CD14-positive monocyte (primary cell): ENCODE results near the gene MACROD1. TPM values are rescaled to one million over a fixed set of nuclear protein-coding genes. Genes with fewer than 3 reads are reported as not detected.

Experiments
- DNase-seq, 3 donors: peaks; one replicate each; pipeline ENCODE4 v3.0.0-alpha.2; 2011 to 2022
- H2AFZ ChIP-seq: 2 replicates; pipeline ENCODE4 v1.6.0; 2012; ENCODE audit warnings: mild to moderate bottlenecking, low read depth, low read length, inconsistent platforms; ENCODE audit not compliant: insufficient read depth, poor library complexity, severe bottlenecking
- H3K27ac ChIP-seq, 2 donors: 1 replicate in 1 of 2; 2 replicates in 1 of 2; pipeline ENCODE4 v1.5.1; 2012 to 2013; ENCODE audit warnings: low read length in 2 of 2, control low read depth in 1 of 2, inconsistent platforms in 1 of 2, low read depth in 1 of 2, mild to moderate bottlenecking in 1 of 2
- H3K27me3 ChIP-seq, 2 donors: one replicate each; pipeline versions ENCODE4 v1.6.0 to v1.6.1; 2011 to 2013; ENCODE audit warnings: low read length in 2 of 2; ENCODE audit not compliant: control insufficient read depth in 2 of 2, insufficient read depth in 2 of 2
- H3K36me3 ChIP-seq, 2 donors: replicated peaks in 1 of 2; 1 replicate in 1 of 2; 2 replicates in 1 of 2; pipeline versions ENCODE4 v1.5.1 to v1.6.1; 2012 to 2013; ENCODE audit warnings: low read length in 2 of 2, control low read depth in 1 of 2, inconsistent platforms in 1 of 2, mild to moderate bottlenecking in 1 of 2; ENCODE audit not compliant: insufficient read depth in 2 of 2, control insufficient read depth in 1 of 2
- H3K4me1 ChIP-seq, 2 donors: 1 replicate in 1 of 2; 2 replicates in 1 of 2; pipeline versions ENCODE4 v1.5.1 to v1.6.1; 2012 to 2013; ENCODE audit warnings: low read length in 2 of 2, control low read depth in 1 of 2, inconsistent platforms in 1 of 2, mild to moderate bottlenecking in 1 of 2, moderate library complexity in 1 of 2; ENCODE audit not compliant: insufficient read depth in 2 of 2, control insufficient read depth in 1 of 2
- H3K4me2 ChIP-seq: replicated peaks from 2 replicates; pipeline ENCODE3; 2012; ENCODE audit warnings: low read length, moderate library complexity, mild to moderate bottlenecking; ENCODE audit not compliant: poor library complexity, severe bottlenecking; ENCODE audit errors: extremely low read depth
- H3K4me3 ChIP-seq, 3 experiments: fragments of 200-600 bp in 1 of 3; sonication (generic) in 1 of 3; replicated peaks in 1 of 3; 1 replicate in 2 of 3; 2 replicates in 1 of 3; pipeline ENCODE4 v1.5.1; 2011 to 2013; ENCODE audit warnings: low read length in 3 of 3, mild to moderate bottlenecking in 3 of 3, control low read depth in 2 of 3, low read depth in 2 of 3, inconsistent platforms in 1 of 3, moderate library complexity in 1 of 3
- H3K79me2 ChIP-seq: 2 replicates; pipeline ENCODE4 v1.6.0; 2012; ENCODE audit warnings: mild to moderate bottlenecking, control low read depth, inconsistent platforms, low read length, moderate library complexity; ENCODE audit not compliant: insufficient read depth
- H3K9ac ChIP-seq: 2 replicates; pipeline ENCODE4 v1.6.0; 2017; ENCODE audit warnings: low read length, mild to moderate bottlenecking; ENCODE audit not compliant: insufficient read depth, poor library complexity, severe bottlenecking
- H3K9me3 ChIP-seq, 2 donors: replicated peaks in 1 of 2; 1 replicate in 1 of 2; 2 replicates in 1 of 2; pipeline versions ENCODE4 v1.5.1 to v1.6.1; 2012 to 2013; ENCODE audit warnings: low read length in 2 of 2, control low read depth in 1 of 2; ENCODE audit not compliant: control insufficient read depth in 1 of 2, insufficient read depth in 1 of 2
- H4K20me1 ChIP-seq: 2 replicates; pipeline ENCODE4 v1.6.0; 2012; ENCODE audit warnings: mild to moderate bottlenecking, low read length, control low read depth, moderate library complexity; ENCODE audit not compliant: insufficient read depth
- H3K27ac Mint-ChIP-seq, 7 donors: one replicate each; pipeline ENCODE4 v1.8.0; 2020; ENCODE audit warnings: mild to moderate bottlenecking in 7 of 7, mixed read lengths in 7 of 7, moderate library complexity in 6 of 7, inconsistent platforms in 2 of 7
- H3K27me3 Mint-ChIP-seq, 3 donors: one replicate each; pipeline ENCODE4 v1.8.0; 2021 to 2022; ENCODE audit warnings: low read depth in 3 of 3, mild to moderate bottlenecking in 3 of 3, mixed read lengths in 3 of 3, moderate library complexity in 3 of 3, inconsistent platforms in 1 of 3
- H3K36me3 Mint-ChIP-seq, 2 donors: one replicate each; pipeline ENCODE4 v1.8.0; 2020; ENCODE audit warnings: mixed read lengths in 2 of 2, inconsistent platforms in 1 of 2, mild to moderate bottlenecking in 1 of 2
- H3K4me1 Mint-ChIP-seq: one replicate; pipeline ENCODE4 v1.8.0; 2020; ENCODE audit warnings: mild to moderate bottlenecking, mixed read lengths
- H3K4me3 Mint-ChIP-seq, 2 donors: one replicate each; pipeline ENCODE4 v1.8.0; 2020; ENCODE audit warnings: mild to moderate bottlenecking in 2 of 2, mixed read lengths in 2 of 2, moderate library complexity in 1 of 2
- H3K9me3 Mint-ChIP-seq, 7 donors: one replicate each; pipeline ENCODE4 v1.8.0; 2020 to 2022; ENCODE audit warnings: mixed read lengths in 7 of 7, mild to moderate bottlenecking in 6 of 7, moderate library complexity in 6 of 7, inconsistent platforms in 2 of 7
- WGBS: methylation state at CpG from one replicate; pipeline ENCODE4 v1.1.5; 2013; ENCODE audit warnings: missing lambda C conversion rate; ENCODE audit not compliant: insufficient coverage; 5-methylcytosine and 5-hydroxymethylcytosine counted together
- intact Hi-C, 2 donors: fragments of 100-400 bp; cut with micrococcal nuclease; formaldehyde crosslinking; loops; one replicate each; pipeline versions ENCODE4 v1.15.0 to v1.15.1; 2023
- polyA plus RNA-seq, 3 donors: library from polyadenylated mRNA; depleted of rRNA in 1 of 3; unstranded in 2 of 3; stranded (reverse) in 1 of 3; fragments of 300-500 nt in 2 of 3; fragments of >200 nt in 1 of 3; fragmentation: Illumina TruSeq in 2 of 3; gene quantifications; 1 replicate in 2 of 3; 2 replicates in 1 of 3; pipeline ENCODE4 v1.2.3, GENCODE V29; 2012 to 2021
- TF ChIP-seq, protein P1 (sequence below): fragments of 200-600 bp; IDR thresholded peaks from one replicate; pipeline ENCODE4 v1.8.0; 2022; ENCODE audit warnings: antibody characterized with exemption, mild to moderate bottlenecking

Gene MACROD1
- polyA plus RNA-seq, 3 donors = 1.5 to 2.4 (median 2.2) TPM

DNA sequence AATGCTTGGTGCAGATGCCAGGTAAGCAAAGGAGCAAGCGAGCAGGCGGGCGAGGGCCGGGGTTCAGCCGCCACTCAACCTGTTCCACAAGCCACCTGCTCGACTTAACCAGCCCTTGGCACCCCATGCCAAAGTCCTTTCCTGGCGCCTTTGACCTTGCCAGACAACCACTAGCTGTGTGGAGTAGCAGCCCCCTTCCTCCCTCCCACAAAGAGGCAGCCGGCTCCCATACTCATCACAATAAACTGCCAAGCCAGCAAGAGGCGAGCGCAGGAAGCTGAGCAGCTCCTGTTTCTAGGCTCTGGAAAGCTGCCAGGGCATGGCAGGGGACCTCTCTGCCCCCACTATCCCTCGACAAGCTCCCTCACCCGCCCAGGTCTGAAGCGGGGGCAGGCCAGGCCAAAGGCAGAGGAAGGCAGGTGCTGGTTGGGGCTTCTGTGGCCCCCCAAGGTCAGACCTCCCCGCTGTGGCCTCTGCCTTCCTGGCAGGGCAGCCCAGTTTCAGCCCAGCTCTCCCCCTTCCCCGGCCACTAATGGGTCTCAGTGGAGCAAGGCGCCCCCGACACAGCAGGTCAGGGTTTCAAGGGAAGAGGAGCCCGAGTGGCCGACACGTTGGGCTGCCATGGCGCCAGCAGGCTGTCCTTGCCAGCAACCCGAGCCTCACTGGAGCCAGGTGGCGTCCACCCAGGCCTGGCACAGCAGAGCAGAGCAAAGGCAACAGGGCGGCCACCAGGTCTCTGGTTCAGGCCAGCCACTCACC is 15.3 kb downstream of the MACROD1 start:
- Mint-ChIP-seq H3K27ac (no peak overlapping the region), H3K4me1 (peaks cover 8% of the 10 kb centered on the region), H3K36me3 (no peaks in the 10 kb centered on the region), H3K4me3 (no peak overlapping the region), H3K9me3 (no peaks in the 10 kb centered on the region), H3K27me3 (peaks cover 1 to 11% (median 3%) of the 10 kb centered on the region in 3 donors)
- Histone ChIP-seq H3K27me3 (no peaks in the 10 kb centered on the region), H3K36me3 (no peaks in the 10 kb centered on the region), H2AFZ (no peak overlapping the region), H3K27ac (no peak overlapping the region), H3K79me2 (no peaks in the 10 kb centered on the region), H3K4me1 (peaks cover 0 to 6% of the 10 kb centered on the region in 2 donors), H3K4me2 (no peak overlapping the region), H3K9ac (no peak overlapping the region), H4K20me1 (no peaks in the 10 kb centered on the region), H3K4me3 (no peak overlapping the region), H3K9me3 (no peaks in the 10 kb centered on the region)
- TF ChIP-seq, protein P1, sequence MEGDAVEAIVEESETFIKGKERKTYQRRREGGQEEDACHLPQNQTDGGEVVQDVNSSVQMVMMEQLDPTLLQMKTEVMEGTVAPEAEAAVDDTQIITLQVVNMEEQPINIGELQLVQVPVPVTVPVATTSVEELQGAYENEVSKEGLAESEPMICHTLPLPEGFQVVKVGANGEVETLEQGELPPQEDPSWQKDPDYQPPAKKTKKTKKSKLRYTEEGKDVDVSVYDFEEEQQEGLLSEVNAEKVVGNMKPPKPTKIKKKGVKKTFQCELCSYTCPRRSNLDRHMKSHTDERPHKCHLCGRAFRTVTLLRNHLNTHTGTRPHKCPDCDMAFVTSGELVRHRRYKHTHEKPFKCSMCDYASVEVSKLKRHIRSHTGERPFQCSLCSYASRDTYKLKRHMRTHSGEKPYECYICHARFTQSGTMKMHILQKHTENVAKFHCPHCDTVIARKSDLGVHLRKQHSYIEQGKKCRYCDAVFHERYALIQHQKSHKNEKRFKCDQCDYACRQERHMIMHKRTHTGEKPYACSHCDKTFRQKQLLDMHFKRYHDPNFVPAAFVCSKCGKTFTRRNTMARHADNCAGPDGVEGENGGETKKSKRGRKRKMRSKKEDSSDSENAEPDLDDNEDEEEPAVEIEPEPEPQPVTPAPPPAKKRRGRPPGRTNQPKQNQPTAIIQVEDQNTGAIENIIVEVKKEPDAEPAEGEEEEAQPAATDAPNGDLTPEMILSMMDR = no peak
- no peak for DNase-seq
- 77% methylated on average over 21 of the region's 24 CpGs for WGBS
- intact Hi-C loops = no loop called here

DNA sequence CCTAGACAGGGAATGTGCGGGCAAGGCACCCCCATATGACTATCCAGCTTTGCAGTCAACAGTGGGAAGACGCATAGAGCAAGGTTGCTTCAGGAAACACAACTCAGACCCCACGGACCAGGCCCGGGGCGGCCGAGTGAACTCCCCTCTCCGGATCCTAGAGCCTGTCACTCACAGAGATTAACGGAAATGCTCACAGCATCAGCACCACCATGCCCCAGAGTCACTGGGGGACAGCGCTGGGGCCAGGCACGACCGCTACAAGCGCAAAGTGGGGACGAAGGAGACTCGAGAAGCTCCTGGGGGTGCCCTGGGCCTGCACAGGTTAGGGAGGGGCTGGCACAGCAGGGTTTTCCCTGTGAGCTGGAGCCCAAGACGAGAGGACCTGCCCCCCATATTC is 15.9 kb downstream of the MACROD1 start:
- no peak overlapping the region for H3K27ac ChIP-seq
- 94% methylated on average over 14 of the region's 15 CpGs for WGBS
- H3K4me2 ChIP-seq = no peak overlapping the region
- H3K79me2 ChIP-seq = no peaks in the 10 kb centered on the region
- intact Hi-C loops = no loop called here
- H3K4me3 Mint-ChIP-seq = no peak overlapping the region
- no peak overlapping the region for H3K27ac Mint-ChIP-seq
- no peaks in the 10 kb centered on the region for H3K36me3 Mint-ChIP-seq
- no peak overlapping the region for H2AFZ ChIP-seq
- TF ChIP-seq, protein P1 = no peak
- no peak overlapping the region for H3K9ac ChIP-seq
- peaks cover 0 to 6% of the 10 kb centered on the region in 2 donors for H3K4me1 ChIP-seq
- no peak overlapping the region for H3K4me3 ChIP-seq
- H3K4me1 Mint-ChIP-seq = peaks cover 8% of the 10 kb centered on the region
- no peak for DNase-seq
- peaks cover 1 to 11% (median 3%) of the 10 kb centered on the region in 3 donors for H3K27me3 Mint-ChIP-seq
- no peaks in the 10 kb centered on the region for H3K36me3 ChIP-seq
- no peaks in the 10 kb centered on the region for H3K9me3 Mint-ChIP-seq
- no peaks in the 10 kb centered on the region for H4K20me1 ChIP-seq
- no peaks in the 10 kb centered on the region for H3K27me3 ChIP-seq
- H3K9me3 ChIP-seq = no peaks in the 10 kb centered on the region
